OCI-LY7 (cell line): ENCODE measurements around the gene NEK11. TPM values are rescaled to one million over a fixed set of nuclear protein-coding genes. Genes with fewer than 3 reads are reported as not detected.

Experiments
- BruUV-seq: library from RNA; stranded (reverse); fragments of 400-500 nt; replicated peaks from 2 replicates; lab custom pipeline; 2021; lab: Mats Ljungman, UMichigan
- CTCF ChIA-PET: fragments of 300-600 bp; sonication (Branson Sonifier 250); formaldehyde crosslinking; loops from one replicate; lab custom pipeline; 2022; ENCODE audit warnings: antibody characterized with exemption; ENCODE audit not compliant: unreplicated experiment; lab: Charles Lee
- POLR2A ChIA-PET: fragments of 300-600 bp; sonication (Branson Sonifier 250); formaldehyde crosslinking; loops from one replicate; lab custom pipeline; 2022; ENCODE audit warnings: antibody characterized with exemption; lab: Charles Lee
- DNase-seq: peaks from one replicate; pipeline ENCODE4 v3.0.0-alpha.2; 2015; ENCODE audit warnings: low spot score
- H2AFZ ChIP-seq: fragments of 200-600 bp; sonication (generic), shearing (Covaris generic); 2 replicates; pipeline ENCODE4 v1.6.1; 2014; ENCODE audit warnings: mild to moderate bottlenecking, antibody characterized with exemption, low read length, moderate library complexity
- H3K27ac ChIP-seq: fragments of 200-600 bp; sonication (generic); 2 replicates; pipeline ENCODE4 v1.5.1; 2014; ENCODE audit warnings: mixed run types, low read depth, mild to moderate bottlenecking, moderate library complexity, low read length, inconsistent platforms; ENCODE audit not compliant: poor library complexity, severe bottlenecking
- H3K36me3 ChIP-seq: fragments of 200-600 bp; sonication (generic); 2 replicates; pipeline ENCODE4 v1.6.1; 2014; ENCODE audit warnings: mild to moderate bottlenecking, antibody characterized with exemption, low read length, moderate library complexity, mixed read lengths; ENCODE audit not compliant: insufficient read depth
- H3K4me1 ChIP-seq: fragments of 200-600 bp; sonication (generic); 2 replicates; pipeline ENCODE4 v1.5.1; 2014; ENCODE audit warnings: mild to moderate bottlenecking, low read length; ENCODE audit not compliant: insufficient read depth, poor library complexity, severe bottlenecking
- H3K4me2 ChIP-seq: fragments of 200-600 bp; sonication (generic); 2 replicates; pipeline ENCODE4 v1.6.1; 2014; ENCODE audit warnings: mild to moderate bottlenecking, low read length
- H3K4me3 ChIP-seq: fragments of 200-600 bp; sonication (generic); 2 replicates; pipeline ENCODE4 v1.5.1; 2014; ENCODE audit warnings: mild to moderate bottlenecking, low read depth, low read length; ENCODE audit not compliant: poor library complexity, severe bottlenecking
- H3K79me2 ChIP-seq: fragments of 200-600 bp; sonication (generic); 2 replicates; pipeline ENCODE4 v1.6.1; 2016; ENCODE audit warnings: low read depth, mild to moderate bottlenecking, low read length, moderate library complexity, mixed read lengths; ENCODE audit not compliant: insufficient read depth
- H3K9me2 ChIP-seq: fragments of 200-600 bp; sonication (generic); 2 replicates; pipeline ENCODE4 v1.6.1; 2016; ENCODE audit warnings: mild to moderate bottlenecking, low read length, mixed read lengths; ENCODE audit not compliant: insufficient read depth
- H3K9me3 ChIP-seq: fragments of 200-600 bp; sonication (generic); 2 replicates; pipeline ENCODE4 v1.6.1; 2014; ENCODE audit warnings: mild to moderate bottlenecking, mixed run types, low read length, mixed read lengths
- H4K20me1 ChIP-seq: fragments of 200-600 bp; sonication (generic); 2 replicates; pipeline ENCODE4 v1.6.1; 2014; ENCODE audit warnings: mild to moderate bottlenecking, antibody characterized with exemption, low read length, moderate library complexity, mixed read lengths; ENCODE audit not compliant: insufficient read depth
- EZH2phosphoT487 ChIP-seq: fragments of 200-600 bp; sonication (generic); IDR thresholded peaks from 2 replicates; pipeline ENCODE4 v1.6.1; 2018; ENCODE audit warnings: low read depth, borderline replicate concordance, mild to moderate bottlenecking, mixed run types, antibody characterized with exemption, low read length, moderate library complexity, mixed read lengths
- intact Hi-C: fragments of 100-400 bp; cut with micrococcal nuclease; formaldehyde crosslinking; loops from one replicate; pipeline ENCODE4 v1.10.0; 2022; ENCODE audit not compliant: unreplicated experiment
- total RNA-seq, 2 experiments: library from RNA; depleted of rRNA in 1 of 2; stranded (reverse); fragments of >200 nt in 1 of 2; shearing (Covaris generic) in 1 of 2; gene quantifications; 2 replicates each; pipeline ENCODE4 v1.2.3, GENCODE V29; 2014 to 2022
- TF ChIP-seq, protein P1 (sequence below): fragments of 200-600 bp; sonication (generic); conservative IDR thresholded peaks from 2 replicates; pipeline ENCODE4 v1.5.1; 2014; ENCODE audit warnings: mild to moderate bottlenecking, antibody characterized with exemption, low read length, moderate library complexity, mixed read lengths

NEK11 gene
- total RNA-seq, 2 experiments from 2014 or later: 0.47 to 1.5 TPM

DNA sequence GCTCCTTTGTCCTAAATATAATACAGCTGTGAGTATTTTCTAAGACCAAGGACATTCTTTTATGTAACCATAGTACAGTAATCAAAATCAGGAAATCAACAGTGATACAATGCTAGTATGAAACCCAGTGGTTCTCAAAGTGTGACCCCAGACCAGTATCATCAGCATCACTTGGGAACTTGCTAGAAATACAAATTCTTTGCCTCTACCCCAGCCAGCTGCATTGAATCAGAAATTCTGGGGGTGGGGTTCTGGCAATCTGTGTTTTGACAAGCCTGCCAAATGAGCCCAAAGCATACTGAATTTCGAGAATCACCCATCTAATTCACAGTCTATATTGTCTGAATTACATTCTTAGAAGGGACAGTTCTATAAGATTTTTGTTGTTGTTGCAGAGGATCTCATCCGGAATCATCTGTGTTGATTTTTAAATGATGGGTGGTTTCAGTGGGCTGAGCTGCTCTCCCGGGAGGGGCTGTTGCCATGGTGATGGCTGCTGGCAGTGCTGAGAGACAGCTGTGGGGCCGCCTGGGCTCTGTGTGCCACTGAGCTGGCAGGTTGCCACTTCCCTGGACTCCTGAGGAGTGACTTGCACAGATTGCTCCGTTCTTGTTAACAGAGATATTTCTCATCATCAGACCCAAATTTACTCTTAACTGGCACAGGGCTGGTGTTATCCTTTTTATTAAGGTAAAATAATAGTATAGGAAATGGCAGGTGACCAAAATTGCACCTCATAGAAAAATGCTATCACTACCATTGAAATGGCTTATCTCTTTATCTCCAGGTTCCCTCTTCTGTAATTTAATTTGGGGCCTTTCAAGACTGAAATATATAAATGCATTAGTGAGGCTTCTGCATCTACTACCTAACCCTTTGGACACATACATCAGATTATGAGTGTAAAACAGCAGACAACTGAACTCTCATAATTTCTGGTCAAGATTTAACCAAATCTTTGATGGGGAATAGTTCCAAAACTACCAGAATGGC is 56.5 kb downstream of the NEK11 start:
- Histone ChIP-seq H3K79me2 (no peaks in the 10 kb centered on the region), H3K9me3 (no peaks in the 10 kb centered on the region), H3K4me2 (no peak overlapping the region), H3K36me3 (no peaks in the 10 kb centered on the region), H3K27ac (no peak overlapping the region), H3K4me3 (no peak overlapping the region), H3K9me2 (no peaks in the 10 kb centered on the region), H2AFZ (no peak overlapping the region), H4K20me1 (no peaks in the 10 kb centered on the region), H3K4me1 (no peaks in the 10 kb centered on the region)
- TF ChIP-seq EZH2phosphoT487: no peak
- TF ChIP-seq, protein P1, sequence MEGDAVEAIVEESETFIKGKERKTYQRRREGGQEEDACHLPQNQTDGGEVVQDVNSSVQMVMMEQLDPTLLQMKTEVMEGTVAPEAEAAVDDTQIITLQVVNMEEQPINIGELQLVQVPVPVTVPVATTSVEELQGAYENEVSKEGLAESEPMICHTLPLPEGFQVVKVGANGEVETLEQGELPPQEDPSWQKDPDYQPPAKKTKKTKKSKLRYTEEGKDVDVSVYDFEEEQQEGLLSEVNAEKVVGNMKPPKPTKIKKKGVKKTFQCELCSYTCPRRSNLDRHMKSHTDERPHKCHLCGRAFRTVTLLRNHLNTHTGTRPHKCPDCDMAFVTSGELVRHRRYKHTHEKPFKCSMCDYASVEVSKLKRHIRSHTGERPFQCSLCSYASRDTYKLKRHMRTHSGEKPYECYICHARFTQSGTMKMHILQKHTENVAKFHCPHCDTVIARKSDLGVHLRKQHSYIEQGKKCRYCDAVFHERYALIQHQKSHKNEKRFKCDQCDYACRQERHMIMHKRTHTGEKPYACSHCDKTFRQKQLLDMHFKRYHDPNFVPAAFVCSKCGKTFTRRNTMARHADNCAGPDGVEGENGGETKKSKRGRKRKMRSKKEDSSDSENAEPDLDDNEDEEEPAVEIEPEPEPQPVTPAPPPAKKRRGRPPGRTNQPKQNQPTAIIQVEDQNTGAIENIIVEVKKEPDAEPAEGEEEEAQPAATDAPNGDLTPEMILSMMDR: no peak
- CTCF ChIA-PET: no interaction called here
- no peak for DNase-seq
- intact Hi-C loops: no loop called here
- POLR2A ChIA-PET: interaction anchor here (0.6 kb wide), 1 partner anchor 16 kb away, joined by 3 read pairs; no protein-coding TSS in a partner anchor
- BruUV-seq: no TSS peak

- ChIA-PET CTCF (no interaction called here), POLR2A (no interaction called here)
- H3K27ac ChIP-seq: no peak overlapping the region
- no peaks in the 10 kb centered on the region for H3K9me2 ChIP-seq
- no peaks in the 10 kb centered on the region for H3K36me3 ChIP-seq
- H4K20me1 ChIP-seq: no peaks in the 10 kb centered on the region
- H3K4me1 ChIP-seq: no peaks in the 10 kb centered on the region
- intact Hi-C loops: no loop called here
- no peak for DNase-seq
- no peak overlapping the region for H3K4me3 ChIP-seq
- no peak overlapping the region for H3K4me2 ChIP-seq
- no TSS peak for BruUV-seq
- no peaks in the 10 kb centered on the region for H3K79me2 ChIP-seq
- TF ChIP-seq, protein P1: no peak
- TF ChIP-seq EZH2phosphoT487: no peak
- no peak overlapping the region for H2AFZ ChIP-seq
- no peaks in the 10 kb centered on the region for H3K9me3 ChIP-seq
Observed at GRCh38 chr3:131091768-131092167, 65.1 kb downstream of the NEK11 start.
